ENCODE results near the gene HSPD1.
"Not testable (repeated sequence)": the region's sequence is repeated elsewhere in the genome, so short reads cannot be mapped to it uniquely, and the experiment has no call there.

The HSPD1 gene

DNA sequence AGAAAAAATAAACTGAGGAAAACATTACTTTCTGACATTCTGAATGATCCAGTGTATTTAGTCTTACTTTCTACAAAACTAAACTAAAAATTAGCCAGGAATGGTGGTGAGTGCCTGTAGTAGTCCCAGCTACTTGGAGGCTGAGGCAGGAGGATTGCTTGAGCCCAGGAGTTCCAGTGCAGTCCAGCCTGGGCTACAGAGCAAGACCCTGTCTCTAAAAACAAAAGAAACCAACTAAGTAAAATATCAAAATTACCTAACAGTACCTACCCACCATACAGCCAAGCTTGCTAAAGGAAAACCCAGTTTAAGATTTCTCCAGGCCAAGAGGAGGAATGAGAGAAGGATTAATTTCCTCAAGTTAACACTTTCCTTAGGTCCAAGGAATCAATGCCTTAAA is 2.9 kb downstream of the HSPD1 start:
- DNase-seq (ENCODE audit: low read depth), result no peak

DNA sequence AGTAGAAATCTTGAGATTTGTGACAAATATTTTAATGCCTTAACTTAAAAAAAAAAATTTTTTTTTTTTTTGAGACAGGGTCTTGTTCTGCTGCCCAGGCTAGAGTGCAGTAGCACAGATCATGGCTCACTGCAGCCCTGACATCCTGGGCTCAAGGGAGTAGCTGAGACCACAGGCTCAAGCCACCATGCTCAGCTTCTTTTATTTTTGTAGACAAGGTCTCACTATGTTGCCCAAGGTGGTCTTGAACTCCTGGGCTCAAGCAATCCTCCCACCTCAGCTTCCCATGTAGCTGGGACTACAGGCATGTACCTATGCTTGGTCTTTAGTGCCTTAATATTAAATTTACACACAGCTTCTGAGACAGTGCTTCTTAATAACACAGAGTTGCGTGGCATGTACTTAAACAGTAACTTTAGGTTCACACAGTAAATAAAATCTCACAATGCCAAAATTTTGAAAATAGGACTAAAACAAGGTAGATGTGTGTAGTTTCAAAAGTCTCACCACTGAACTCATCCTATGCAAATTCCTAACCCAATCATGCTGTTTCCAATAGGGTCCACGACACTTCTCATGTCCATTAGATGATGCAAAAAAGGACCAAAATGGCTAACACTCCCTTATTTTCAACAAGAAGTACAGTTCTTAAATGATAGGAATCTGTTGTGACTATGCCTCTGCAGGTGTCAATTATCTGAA is 4.1 kb downstream of the HSPD1 start:
- DNase-seq (ENCODE audit: low read depth), result no peak

DNA sequence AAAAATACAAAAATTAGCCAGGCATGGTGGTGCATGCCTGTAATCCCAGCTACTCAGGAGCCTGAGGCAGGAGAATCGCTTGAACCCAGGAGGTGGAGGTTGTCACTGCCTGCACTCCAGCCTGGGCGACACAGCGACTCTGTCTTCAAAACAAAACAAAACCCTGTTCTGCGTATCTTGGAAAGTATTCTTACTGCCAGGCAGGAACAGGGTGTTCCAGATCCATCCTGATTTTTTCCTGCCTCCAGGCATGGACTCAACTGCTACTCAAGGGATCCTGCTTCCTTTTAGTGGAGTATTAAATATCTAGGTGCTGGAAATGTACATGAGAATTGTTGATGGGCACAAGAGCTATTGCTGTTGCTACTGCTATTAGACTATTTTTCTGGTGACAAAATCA is 12.3 kb downstream of the HSPD1 start:
- DNase-seq (ENCODE audit: low read depth), result no peak

DNA sequence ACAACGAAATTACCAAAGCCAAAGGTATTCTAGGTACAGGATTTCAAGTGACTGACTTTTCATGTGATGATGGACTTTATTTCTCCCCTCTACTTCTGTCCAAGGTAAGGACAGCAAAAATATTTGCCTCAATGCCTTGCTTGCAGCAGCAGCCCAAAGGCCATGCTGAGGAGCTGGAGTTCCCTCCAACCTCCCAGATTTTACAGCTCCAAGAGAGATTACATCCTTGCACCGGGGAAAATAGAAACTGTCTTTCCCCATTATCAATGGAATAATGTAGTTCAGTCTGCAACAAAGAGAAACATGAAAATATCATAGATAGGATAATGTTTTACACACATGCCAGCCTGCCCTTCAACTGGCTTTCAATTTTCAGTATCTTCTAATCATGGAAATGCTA is 13.5 kb downstream of the HSPD1 start:
- no peak for DNase-seq (ENCODE audit: low read depth)

DNA sequence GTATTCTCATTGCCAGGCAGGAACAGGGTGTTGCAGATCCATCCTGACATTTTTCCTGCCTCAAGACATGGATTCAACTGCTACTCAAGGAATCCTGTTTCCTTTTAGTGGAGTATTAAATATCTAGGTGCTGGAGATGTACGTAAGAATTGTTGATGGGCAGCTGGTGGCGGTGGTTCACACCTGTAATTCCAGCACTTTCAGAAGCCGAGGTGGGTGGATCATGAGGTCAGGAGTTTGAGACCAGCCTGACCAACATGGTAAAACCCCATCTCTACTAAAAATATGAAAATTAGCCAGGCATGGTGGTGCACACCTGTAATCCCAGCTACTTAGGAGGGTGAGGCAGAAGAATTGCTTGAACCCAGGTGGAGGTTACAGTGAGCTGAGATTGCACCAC is 15.4 kb downstream of the HSPD1 start:
- DNase-seq (ENCODE audit: low read depth), result not testable (repeated sequence)

DNA sequence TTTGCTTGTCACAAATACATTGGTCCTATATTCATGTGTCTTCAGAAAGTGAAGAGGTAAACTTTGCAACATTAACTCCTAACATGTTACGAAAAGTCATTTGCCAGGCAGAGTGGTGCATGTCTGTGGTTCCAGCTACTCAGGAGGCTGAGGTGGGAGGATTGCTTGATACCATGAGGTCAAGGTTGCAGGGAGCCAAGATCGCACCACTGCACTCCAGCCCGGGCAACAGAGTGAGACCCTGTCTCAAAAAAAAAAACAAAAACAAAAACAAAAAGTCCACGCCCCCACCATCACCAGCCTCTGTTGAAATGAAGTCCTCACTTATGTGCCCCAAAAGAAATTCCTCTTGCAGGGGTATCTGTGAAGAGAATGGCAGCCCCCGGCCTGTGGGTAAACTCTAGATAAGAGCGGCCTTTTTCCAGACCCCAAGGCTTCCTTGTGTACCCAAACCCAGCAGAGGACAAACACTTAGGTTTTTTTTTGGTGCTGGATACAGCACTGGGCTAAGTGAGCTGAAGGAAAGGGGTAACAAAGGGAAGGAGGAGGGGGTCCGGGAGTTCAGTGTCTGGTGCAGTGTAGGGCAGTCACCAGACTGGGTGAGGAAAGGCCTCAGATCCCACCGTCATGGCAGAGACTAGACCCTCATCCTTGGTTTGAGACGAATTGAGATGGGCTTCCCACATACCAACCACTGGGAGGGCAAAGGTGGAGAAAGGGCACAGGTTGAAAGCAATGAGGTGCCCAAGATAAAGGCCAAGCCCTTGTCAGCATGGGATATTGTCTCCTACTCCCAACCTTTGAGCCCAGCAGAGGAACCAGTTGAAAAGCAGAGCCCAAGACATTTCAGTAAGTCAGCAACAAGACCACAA is 19.2 kb downstream of the HSPD1 start:
- DNase-seq (ENCODE audit: low read depth), result no peak

DNA sequence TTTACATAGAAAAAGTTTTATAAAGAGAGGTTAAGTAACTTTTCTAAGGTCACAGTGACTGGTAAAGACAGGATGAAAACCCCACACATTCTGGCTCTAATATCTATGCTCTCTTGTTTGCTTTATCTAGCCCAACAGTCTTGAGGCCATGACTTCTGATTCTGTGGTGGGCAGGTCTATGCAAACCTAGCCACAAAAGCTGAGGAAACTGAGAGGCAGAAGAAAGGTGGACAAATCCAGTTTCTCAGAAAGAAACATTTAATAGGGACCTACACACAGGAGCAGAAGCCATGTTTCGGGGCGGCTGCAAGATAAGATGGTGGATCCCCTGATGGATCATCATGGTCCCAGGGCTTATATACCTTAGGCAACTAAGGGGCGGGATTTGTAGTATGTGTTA is 21.8 kb downstream of the HSPD1 start:
- no peak for DNase-seq (ENCODE audit: low read depth)

DNA sequence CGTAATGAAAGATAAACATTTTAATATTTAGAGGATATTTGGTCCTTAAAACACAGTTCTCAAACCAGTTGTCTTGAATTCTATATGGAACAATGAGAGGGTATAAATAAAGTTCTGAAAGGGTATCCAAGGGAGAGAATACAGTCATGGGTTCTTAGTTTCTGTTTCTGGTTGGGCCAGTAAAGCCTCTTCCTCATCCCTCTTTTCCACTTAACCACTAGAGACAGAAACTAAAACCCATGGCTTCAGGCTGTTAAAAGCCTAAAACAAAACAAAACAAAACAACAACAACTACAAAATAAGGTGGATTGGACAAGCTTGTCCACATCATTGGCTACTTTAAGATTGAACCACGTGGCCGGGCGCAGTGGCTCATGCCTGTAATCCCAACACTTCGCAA is 27.5 kb downstream of the HSPD1 start:
- DNase-seq (ENCODE audit: low read depth), result no peak

DNA sequence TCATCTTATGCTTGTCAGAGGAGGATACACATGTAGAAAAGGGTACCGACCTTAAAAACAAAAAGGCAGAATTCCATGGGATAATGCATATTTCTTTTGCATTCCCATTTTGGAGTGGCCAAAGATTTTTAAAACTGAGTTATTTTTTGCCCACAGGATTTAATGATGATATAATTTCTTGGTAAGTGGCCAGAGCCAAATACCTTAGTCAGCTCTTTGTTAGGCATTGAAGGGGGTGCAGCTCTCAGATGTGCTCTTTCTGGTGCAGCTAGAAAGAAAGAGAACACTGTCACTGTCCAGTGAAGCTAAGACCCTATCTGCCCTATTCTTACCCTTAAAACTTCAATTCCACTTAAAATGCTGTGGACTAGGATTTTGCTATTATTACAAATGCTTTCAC is 35.5 kb downstream of the HSPD1 start:
- peak; percentile 8 for DNase-seq (ENCODE audit: low read depth)

DNA sequence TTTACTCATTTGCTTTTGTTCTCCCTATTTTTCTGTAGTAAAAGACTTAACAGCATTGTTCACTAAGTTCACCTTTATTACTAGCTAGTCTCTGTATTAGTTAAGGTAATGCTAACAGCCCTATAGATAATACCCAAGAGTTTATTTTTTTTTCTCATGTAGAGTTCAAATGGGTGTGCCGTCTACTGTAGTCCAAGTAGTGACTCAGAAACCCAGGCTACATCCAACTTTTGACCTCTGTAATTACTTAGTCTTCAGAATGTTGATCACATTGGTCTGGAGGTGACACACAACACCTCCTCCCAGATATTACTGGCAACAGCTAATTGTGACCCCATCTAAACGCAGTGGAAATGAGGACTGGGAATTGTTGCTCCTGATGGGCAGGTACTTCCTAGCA is 38.6 kb downstream of the HSPD1 start:
- DNase-seq (ENCODE audit: low read depth), result peak; percentile 10

DNA sequence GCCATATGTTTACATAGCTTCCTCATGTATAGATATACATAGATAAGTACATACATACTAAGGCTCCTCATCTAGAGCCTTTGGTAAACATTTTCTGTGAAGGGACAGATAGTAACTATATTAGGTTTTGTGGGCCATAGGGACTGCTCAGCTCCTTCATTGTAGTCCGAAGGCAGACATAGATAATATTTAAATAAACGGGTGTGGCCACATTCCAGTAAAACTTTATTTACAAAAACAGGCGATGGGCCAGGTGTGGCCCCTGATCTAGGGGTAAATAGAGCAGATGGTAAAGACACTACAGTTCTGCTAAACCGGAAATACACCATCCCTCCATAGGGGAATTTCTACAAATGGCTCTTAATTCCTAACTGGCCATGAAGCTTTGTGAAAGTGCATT is 39.0 kb downstream of the HSPD1 start:
- DNase-seq (ENCODE audit: low read depth), result no peak

DNA sequence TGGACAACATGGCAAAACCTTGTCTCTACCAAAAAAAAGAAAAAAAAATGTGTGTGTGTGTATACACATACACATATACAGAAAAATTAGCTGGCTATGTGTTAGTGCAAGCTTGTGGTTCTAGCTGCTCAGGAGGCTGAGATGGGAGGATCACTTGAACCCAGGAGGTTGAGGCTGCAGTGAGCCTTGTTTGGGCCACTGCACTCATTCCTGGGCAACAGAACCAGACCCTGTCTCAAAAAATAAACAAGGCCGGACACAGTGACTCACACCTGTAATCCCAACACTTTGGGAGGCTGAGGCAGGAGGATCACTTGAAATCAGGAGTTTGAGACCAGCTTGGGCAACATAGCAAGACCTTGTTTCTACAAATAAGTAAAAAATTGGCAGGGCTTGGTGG is 44.2 kb downstream of the HSPD1 start:
- no peak for DNase-seq (ENCODE audit: low read depth)

DNA sequence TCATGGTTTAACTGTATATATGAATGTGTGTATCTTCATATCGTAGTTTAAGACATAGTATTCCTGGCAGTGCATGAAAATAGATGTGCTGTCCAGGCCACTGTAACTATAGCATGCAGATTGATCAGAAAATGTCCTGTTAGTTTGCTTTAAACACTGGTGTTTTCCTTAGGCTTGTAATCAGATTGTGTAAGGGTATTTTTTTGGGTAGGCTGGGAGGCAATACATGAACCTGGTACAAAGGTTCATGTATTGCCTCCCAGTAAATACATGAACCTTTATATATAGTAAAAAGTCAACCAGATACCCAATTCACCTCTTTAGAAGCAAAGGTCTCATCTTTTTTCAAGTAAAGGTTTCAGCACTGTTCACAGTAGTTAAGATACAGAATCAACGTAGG is 44.7 kb downstream of the HSPD1 start:
- DNase-seq (ENCODE audit: low read depth), result no peak

DNA sequence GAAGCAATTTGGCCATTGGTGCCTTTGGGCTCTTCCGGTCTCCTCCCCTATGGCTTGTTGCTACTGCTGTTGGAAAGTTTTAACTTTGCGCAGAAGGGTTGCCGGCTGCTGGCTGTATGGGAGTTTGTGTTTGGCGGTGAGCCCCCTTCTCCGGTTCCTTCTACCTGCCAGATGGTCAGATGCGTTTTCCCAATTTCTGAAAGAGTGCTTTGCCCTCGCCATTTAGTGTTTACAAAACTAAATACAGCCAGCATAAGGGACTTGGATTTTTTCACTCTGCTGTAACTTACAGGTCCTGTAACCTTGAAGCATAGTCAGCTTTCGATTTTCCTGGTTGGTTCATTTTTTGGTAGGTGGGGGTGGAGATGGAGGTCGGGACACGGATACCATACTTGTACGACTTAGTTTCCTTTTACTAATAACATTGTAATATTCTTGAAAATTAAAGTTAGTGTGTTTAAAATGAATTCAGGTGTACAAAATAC is 45.7 kb downstream of the HSPD1 start:
- DNase-seq (ENCODE audit: low read depth), result peak; percentile 90

DNA sequence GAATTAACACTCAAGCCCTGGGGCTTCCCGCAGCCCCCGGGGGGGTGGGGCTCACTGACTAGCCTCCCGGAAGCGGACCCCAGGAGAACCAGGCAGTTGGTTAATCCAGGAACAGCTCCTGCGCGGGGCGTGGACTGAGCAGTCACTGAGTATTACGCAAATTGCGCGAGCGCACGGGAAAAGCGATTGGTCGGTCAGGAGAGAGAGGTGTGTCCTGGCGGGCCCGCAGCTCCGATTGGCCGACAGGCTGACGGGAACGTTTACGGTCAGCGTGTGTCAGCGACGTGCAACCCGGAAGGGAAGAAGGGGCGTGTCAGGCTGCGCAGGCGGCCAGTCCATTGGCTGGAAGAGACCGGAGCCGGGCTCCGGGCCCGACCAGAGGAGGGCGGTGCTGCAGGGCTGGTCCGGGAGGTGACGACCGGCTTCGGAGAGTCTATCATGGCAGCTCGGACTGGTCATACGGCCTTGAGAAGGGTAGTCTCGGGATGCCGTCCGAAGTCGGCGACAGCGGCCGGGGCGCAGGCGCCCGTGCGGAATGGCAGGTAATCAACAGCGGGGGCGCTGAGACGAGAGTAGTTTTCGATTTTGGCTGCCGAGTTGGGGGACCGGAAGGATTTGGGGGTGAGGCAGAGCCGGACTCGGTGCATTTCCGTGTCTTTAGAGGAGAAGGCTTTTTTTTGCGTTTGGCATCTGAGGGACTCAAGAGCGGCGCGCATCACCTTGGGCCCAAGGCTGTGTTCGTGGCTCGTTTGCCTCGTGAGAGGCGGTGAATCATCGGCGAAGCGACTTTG is 46.3 kb downstream of the HSPD1 start, which contains the start of gene COQ10B:
TSS of gene COQ10B (plus strand) at position 430 of the 791 bp plus-strand sequence. CDS start at position 439, 9 bp downstream.
- peak; percentile 100 for DNase-seq (ENCODE audit: low read depth)

DNA sequence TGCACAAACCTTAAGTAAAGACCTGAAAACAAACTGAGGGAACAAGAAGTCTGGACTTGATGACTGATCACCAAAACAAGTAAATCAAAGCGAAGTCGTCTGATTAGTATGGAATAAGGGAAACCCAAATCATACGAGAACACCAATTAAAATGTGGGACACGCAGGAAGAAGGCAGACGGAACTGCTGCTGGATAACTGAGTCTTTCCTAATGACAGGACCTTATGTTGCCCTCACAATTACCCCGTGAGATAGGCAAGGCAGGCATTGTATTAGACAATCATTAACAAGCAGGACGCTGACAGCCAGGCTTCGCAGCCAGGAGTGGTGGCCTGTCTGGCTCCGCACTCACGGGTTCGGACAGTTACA is 46.9 kb downstream of the HSPD1 start:
- no peak for DNase-seq (ENCODE audit: low read depth)

DNA sequence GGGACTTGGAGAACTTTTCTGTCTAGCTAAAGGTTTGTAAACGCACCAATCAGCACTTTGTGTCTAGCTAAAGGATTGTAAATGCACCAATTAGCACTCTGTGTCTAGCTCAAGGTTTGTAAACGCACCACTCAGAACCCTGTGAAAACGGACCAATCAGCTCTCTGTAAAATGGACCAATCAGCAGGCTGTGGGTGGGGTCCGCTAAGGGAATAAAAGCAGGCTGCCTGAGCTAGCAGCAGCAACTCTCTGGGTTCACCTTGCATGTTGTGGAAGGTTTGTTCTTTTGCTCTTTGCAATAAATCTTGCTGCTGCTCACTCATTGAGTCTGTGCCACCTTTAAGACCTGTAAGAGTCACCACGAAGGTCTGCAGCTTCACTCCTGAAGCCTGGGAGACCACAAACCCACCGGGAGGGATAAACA is 48.7 kb downstream of the HSPD1 start:
- not testable (repeated sequence) for DNase-seq (ENCODE audit: low read depth)

DNA sequence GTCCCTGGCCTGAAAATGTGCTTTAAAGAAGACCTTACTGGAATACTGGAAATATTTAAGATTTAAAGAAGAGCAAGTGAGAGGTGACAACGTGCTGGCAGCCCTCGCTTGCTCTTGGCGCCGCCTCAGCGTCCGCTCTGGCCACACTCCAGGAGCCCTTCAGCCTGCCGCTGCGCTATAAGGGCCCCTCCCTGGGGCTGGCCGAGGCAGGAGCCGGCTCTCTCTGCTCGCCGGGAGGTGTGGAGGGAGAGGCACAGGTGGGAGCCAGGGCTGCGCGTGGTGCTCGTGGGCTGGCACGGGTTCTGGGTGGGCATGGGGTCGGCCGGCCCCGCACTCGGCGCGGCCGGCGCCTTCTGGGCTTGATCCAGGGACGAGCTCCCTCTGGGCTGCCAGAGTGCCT is 49.2 kb downstream of the HSPD1 start:
- no peak for DNase-seq (ENCODE audit: low read depth)

DNA sequence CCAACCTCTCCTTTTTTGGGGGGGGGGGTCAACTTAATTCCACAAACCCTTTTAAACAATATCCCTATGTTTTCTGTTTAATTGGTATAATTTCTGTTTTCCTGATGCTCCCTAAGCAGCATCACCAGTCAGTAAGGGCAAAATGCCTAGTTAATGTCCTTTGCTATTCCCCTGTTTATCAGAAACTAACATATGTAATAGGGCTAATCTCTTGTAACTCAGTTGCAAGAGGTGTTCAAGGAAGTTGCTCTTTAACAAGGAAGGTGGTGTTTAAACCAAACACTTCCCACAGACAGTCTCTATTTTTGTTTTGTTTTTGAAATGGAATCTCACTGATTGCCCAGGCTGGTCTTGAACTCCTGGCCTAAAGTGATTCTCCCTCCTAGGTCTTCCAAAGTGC is 52.8 kb downstream of the HSPD1 start:
- no peak for DNase-seq (ENCODE audit: low read depth)

DNA sequence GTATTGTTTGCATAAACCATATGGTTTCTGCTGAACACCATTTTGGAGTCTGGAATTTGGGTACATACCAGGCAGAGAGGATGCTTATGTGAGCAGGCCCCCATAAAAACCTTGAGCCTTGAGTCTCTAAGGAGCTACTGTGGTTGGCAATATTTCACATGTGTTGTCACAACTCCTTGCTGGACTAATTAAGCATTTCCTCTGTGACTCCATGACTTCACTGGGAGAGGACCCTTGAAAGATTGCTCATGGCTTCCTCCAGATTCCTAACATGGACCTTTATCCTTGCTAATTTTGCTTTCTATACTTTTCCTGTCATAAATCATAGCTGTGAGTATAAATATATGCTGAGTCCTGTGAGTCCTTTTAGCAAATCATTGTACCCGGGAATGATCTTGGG is 53.9 kb downstream of the HSPD1 start:
- no peak for DNase-seq (ENCODE audit: low read depth)

DNA sequence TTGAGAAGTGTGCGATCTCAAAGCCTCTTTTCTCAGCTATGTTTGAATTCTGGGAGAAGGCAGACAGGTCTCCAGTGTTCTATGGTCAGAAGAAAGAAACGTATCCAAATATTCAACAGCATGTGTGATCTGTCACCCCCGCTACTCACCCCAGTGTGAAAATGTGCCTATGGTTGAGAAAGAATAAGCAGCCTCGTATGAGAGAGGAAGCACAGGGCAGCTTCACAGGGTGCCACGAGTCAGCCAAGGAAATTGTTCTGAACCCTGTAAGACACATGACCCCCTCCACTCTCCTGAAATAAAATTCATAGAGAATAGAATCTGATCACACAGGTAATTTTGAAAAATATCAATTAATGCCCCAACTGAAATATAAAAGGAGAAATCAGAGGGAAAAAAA is 56.8 kb downstream of the HSPD1 start:
- DNase-seq (ENCODE audit: low read depth), result no peak

DNA sequence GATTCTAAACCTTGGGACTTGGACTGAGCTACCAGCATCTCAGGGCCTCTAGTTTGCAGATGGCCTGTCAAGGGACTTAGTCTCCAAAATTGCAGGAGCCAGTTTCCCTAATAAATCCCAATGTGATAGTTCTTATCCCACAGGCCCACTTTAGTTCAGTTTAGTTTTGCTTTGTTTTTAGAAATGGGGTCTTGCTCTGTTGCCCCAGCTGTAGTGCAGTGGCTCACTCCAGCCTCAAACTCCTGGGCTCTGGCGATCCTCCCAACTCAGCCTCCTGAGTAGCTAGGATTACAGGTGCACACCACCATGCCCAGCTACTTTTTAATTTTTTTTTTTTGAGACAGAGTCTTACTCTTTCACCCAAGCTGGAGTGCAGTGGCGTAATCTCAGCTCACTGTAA is 62.3 kb downstream of the HSPD1 start:
- DNase-seq (ENCODE audit: low read depth), result no peak
